Measurements from ENCODE around the gene AP4S1.
A peak's percentile ranks its signal among the peaks of the same experiment; 100 is the strongest.
"Not testable (repeated sequence)": the region's sequence is repeated elsewhere in the genome, so short reads cannot be mapped to it uniquely, and the experiment has no call there.

The AP4S1 gene

DNA sequence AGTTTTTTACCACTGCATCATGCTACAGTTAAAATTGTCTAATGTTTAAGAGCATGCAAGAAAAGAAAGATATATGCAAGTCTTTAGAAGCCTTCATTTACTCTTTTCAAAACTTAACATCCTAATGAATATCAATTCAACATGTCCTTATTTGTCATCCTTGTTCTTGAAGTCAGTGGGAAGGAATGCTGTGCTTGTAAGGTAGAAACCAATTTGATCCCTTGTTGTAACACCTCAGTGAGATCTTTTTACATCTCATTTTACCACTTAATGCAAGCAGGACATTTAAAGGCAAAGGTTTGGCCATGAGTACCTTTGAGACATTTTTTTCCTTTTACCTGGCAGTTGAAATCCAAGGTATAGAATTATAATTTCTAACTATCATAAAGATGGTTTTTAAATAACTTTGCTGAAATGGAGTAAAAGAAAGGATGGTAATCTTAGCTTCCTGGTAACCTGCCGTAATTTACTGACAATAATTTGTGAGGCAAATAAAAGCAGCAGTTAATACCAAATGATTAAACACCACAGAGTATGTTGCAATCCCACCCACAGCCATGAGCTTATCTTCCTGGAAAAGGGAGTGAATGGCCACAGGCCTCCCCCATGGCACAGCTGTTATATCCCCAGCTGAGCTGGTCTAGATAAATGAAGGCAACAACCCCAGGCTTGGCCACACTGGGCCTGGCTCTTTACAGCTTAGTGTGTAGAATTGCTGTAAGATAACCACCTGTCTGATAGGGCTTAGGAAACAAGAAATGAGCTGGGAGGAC lies 33.9 kb downstream of the AP4S1 start:
- Histone ChIP-seq H3K36me3 (ENCODE audit: control insufficient read depth in 5 of 5, insufficient read depth in 5 of 5, low read length in 5 of 5) (no peaks in the 10 kb centered on the region), H3K27me3 (ENCODE audit: control insufficient read depth in 5 of 5, insufficient read depth in 4 of 5, low read length in 5 of 5) (no peaks in the 10 kb centered on the region), H3K27ac (ENCODE audit: low read depth, low read length) (no peak overlapping the region), H3K4me1 (ENCODE audit: control insufficient read depth in 5 of 5, insufficient read depth in 5 of 5, low read length in 5 of 5) (peaks cover 0 to 6% (median 0%) of the 10 kb centered on the region in 5 donors), H3K4me3 (ENCODE audit: low read depth in 1 of 5, low read length in 5 of 5) (no peak overlapping the region), H3K9me3 (ENCODE audit: control insufficient read depth in 5 of 5, low read length in 5 of 5) (no peaks in the 10 kb centered on the region), H3K9ac (ENCODE audit: low read length in 5 of 5) (no peak overlapping the region)

GRCh38 chr14:31060253-31060875 lies 34.9 kb downstream of the AP4S1 start:
- H3K27me3 ChIP-seq (ENCODE audit: control insufficient read depth in 5 of 5, insufficient read depth in 4 of 5, low read length in 5 of 5): no peaks in the 10 kb centered on the region
- no peak overlapping the region for H3K27ac ChIP-seq (ENCODE audit: low read depth, low read length)
- H3K36me3 ChIP-seq (ENCODE audit: control insufficient read depth in 5 of 5, insufficient read depth in 5 of 5, low read length in 5 of 5): no peaks in the 10 kb centered on the region
- H3K4me1 ChIP-seq (ENCODE audit: control insufficient read depth in 5 of 5, insufficient read depth in 5 of 5, low read length in 5 of 5): peaks cover 0 to 4% (median 0%) of the 10 kb centered on the region in 5 donors
- H3K9me3 ChIP-seq (ENCODE audit: control insufficient read depth in 5 of 5, low read length in 5 of 5): no peaks in the 10 kb centered on the region
- no peak overlapping the region for H3K9ac ChIP-seq (ENCODE audit: low read length in 5 of 5)
- H3K4me3 ChIP-seq (ENCODE audit: low read depth in 1 of 5, low read length in 5 of 5): no peak overlapping the region

- not testable (repeated sequence) for H3K9ac ChIP-seq (ENCODE audit: low read length in 5 of 5); H3K4me1 ChIP-seq (ENCODE audit: control insufficient read depth in 5 of 5, insufficient read depth in 5 of 5, low read length in 5 of 5); H3K27ac ChIP-seq (ENCODE audit: low read depth, low read length); H3K27me3 ChIP-seq (ENCODE audit: control insufficient read depth in 5 of 5, insufficient read depth in 4 of 5, low read length in 5 of 5); H3K36me3 ChIP-seq (ENCODE audit: control insufficient read depth in 5 of 5, insufficient read depth in 5 of 5, low read length in 5 of 5); H3K4me3 ChIP-seq (ENCODE audit: low read depth in 1 of 5, low read length in 5 of 5); H3K9me3 ChIP-seq (ENCODE audit: control insufficient read depth in 5 of 5, low read length in 5 of 5)
These were observed 37.5 kb downstream of the AP4S1 start for GRCh38 chr14:31062908-31063307.

- no peaks in the 10 kb centered on the region for H3K9me3 ChIP-seq (ENCODE audit: control insufficient read depth in 5 of 5, low read length in 5 of 5)
- H3K4me3 ChIP-seq (ENCODE audit: low read depth in 1 of 5, low read length in 5 of 5): no peak overlapping the region
- peak overlapping the region; percentile 28 for H3K27ac ChIP-seq (ENCODE audit: low read depth, low read length)
- H3K9ac ChIP-seq (ENCODE audit: low read length in 5 of 5): peak overlapping the region in 1 of 5 donors; percentile 25
- peaks cover 0 to 19% (median 15%) of the 10 kb centered on the region in 5 donors for H3K4me1 ChIP-seq (ENCODE audit: control insufficient read depth in 5 of 5, insufficient read depth in 5 of 5, low read length in 5 of 5)
- no peaks in the 10 kb centered on the region for H3K27me3 ChIP-seq (ENCODE audit: control insufficient read depth in 5 of 5, insufficient read depth in 4 of 5, low read length in 5 of 5)
- H3K36me3 ChIP-seq (ENCODE audit: control insufficient read depth in 5 of 5, insufficient read depth in 5 of 5, low read length in 5 of 5): peaks cover 0 to 3% (median 0%) of the 10 kb centered on the region in 5 donors
These were observed 42.8 kb downstream of the AP4S1 start for GRCh38 chr14:31068235-31068634.

DNA sequence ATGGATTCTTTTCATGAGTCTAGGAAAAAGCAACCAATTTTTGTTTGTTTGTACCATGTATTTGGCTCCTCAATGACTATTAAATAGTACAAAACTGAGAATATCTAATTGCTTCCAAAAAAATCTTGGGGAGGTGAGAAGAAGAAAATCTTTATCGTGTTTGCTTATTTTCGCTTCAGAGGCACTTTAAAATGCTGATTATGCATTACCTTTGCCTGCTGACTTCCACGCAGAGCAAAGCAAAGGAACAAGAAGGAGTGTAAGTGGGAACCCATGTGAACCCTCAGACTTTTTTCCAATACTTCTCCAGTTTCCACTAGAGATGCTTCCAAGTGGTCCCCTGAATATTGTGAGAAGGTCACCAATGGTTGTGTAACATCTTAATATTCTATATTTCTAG lies 43.9 kb downstream of the AP4S1 start:
- Histone ChIP-seq H3K27me3 (ENCODE audit: control insufficient read depth in 5 of 5, insufficient read depth in 4 of 5, low read length in 5 of 5) (no peaks in the 10 kb centered on the region), H3K9me3 (ENCODE audit: control insufficient read depth in 5 of 5, low read length in 5 of 5) (no peaks in the 10 kb centered on the region), H3K4me1 (ENCODE audit: control insufficient read depth in 5 of 5, insufficient read depth in 5 of 5, low read length in 5 of 5) (peaks cover 0 to 19% (median 15%) of the 10 kb centered on the region in 5 donors), H3K4me3 (ENCODE audit: low read depth in 1 of 5, low read length in 5 of 5) (no peak overlapping the region), H3K27ac (ENCODE audit: low read depth, low read length) (no peak overlapping the region), H3K36me3 (ENCODE audit: control insufficient read depth in 5 of 5, insufficient read depth in 5 of 5, low read length in 5 of 5) (peaks cover 0 to 3% (median 0%) of the 10 kb centered on the region in 5 donors), H3K9ac (ENCODE audit: low read length in 5 of 5) (no peak overlapping the region)

- H3K4me3 ChIP-seq (ENCODE audit: low read depth in 1 of 5, low read length in 5 of 5): no peak overlapping the region
- H3K9me3 ChIP-seq (ENCODE audit: control insufficient read depth in 5 of 5, low read length in 5 of 5): no peaks in the 10 kb centered on the region
- peaks cover 0 to 19% (median 15%) of the 10 kb centered on the region in 5 donors for H3K4me1 ChIP-seq (ENCODE audit: control insufficient read depth in 5 of 5, insufficient read depth in 5 of 5, low read length in 5 of 5)
- H3K9ac ChIP-seq (ENCODE audit: low read length in 5 of 5): no peak overlapping the region
- H3K27ac ChIP-seq (ENCODE audit: low read depth, low read length): no peak overlapping the region
- no peaks in the 10 kb centered on the region for H3K27me3 ChIP-seq (ENCODE audit: control insufficient read depth in 5 of 5, insufficient read depth in 4 of 5, low read length in 5 of 5)
- H3K36me3 ChIP-seq (ENCODE audit: control insufficient read depth in 5 of 5, insufficient read depth in 5 of 5, low read length in 5 of 5): peaks cover 0 to 3% (median 0%) of the 10 kb centered on the region in 5 donors
These were observed 45.0 kb downstream of the AP4S1 start for GRCh38 chr14:31070431-31070830.

DNA sequence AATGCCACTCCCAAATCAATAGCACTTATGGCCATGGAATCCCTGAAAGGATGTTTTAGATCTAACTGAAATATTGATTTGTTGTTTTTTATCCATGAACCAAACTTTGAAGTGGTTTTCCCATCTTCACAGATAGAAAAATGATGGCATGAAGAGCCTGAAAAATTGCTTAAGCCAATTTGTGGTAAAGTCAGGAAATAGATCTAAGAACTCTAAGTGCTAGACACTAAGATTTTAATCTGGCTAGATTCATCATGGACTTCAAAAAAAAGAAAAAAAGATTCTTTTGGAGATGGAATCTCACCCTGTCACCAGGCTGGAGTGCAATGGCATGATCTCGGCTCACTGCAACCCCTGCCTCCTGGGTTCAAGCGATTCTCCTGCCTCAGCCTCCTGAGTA lies 45.7 kb downstream of the AP4S1 start:
- no peak overlapping the region for H3K4me3 ChIP-seq (ENCODE audit: low read depth in 1 of 5, low read length in 5 of 5)
- H3K4me1 ChIP-seq (ENCODE audit: control insufficient read depth in 5 of 5, insufficient read depth in 5 of 5, low read length in 5 of 5): peaks cover 0 to 19% (median 15%) of the 10 kb centered on the region in 5 donors
- no peak overlapping the region for H3K9ac ChIP-seq (ENCODE audit: low read length in 5 of 5)
- H3K27me3 ChIP-seq (ENCODE audit: control insufficient read depth in 5 of 5, insufficient read depth in 4 of 5, low read length in 5 of 5): no peaks in the 10 kb centered on the region
- no peaks in the 10 kb centered on the region for H3K9me3 ChIP-seq (ENCODE audit: control insufficient read depth in 5 of 5, low read length in 5 of 5)
- no peak overlapping the region for H3K27ac ChIP-seq (ENCODE audit: low read depth, low read length)
- H3K36me3 ChIP-seq (ENCODE audit: control insufficient read depth in 5 of 5, insufficient read depth in 5 of 5, low read length in 5 of 5): peaks cover 0 to 5% (median 0%) of the 10 kb centered on the region in 5 donors

- no peak overlapping the region for H3K27ac ChIP-seq (ENCODE audit: low read depth, low read length)
- peaks cover 0 to 7% (median 0%) of the 10 kb centered on the region in 5 donors for H3K36me3 ChIP-seq (ENCODE audit: control insufficient read depth in 5 of 5, insufficient read depth in 5 of 5, low read length in 5 of 5)
- no peak overlapping the region for H3K9ac ChIP-seq (ENCODE audit: low read length in 5 of 5)
- no peaks in the 10 kb centered on the region for H3K27me3 ChIP-seq (ENCODE audit: control insufficient read depth in 5 of 5, insufficient read depth in 4 of 5, low read length in 5 of 5)
- H3K9me3 ChIP-seq (ENCODE audit: control insufficient read depth in 5 of 5, low read length in 5 of 5): no peaks in the 10 kb centered on the region
- no peak overlapping the region for H3K4me3 ChIP-seq (ENCODE audit: low read depth in 1 of 5, low read length in 5 of 5)
- no peaks in the 10 kb centered on the region for H3K4me1 ChIP-seq (ENCODE audit: control insufficient read depth in 5 of 5, insufficient read depth in 5 of 5, low read length in 5 of 5)
These were observed 49.7 kb downstream of the AP4S1 start for GRCh38 chr14:31075144-31075543.

- Histone ChIP-seq H3K4me1 (ENCODE audit: control insufficient read depth in 5 of 5, insufficient read depth in 5 of 5, low read length in 5 of 5) (no peaks in the 10 kb centered on the region), H3K36me3 (ENCODE audit: control insufficient read depth in 5 of 5, insufficient read depth in 5 of 5, low read length in 5 of 5) (peaks cover 0 to 6% (median 0%) of the 10 kb centered on the region in 5 donors), H3K9me3 (ENCODE audit: control insufficient read depth in 5 of 5, low read length in 5 of 5) (no peaks in the 10 kb centered on the region), H3K27me3 (ENCODE audit: control insufficient read depth in 5 of 5, insufficient read depth in 4 of 5, low read length in 5 of 5) (no peaks in the 10 kb centered on the region), H3K9ac (ENCODE audit: low read length in 5 of 5) (no peak overlapping the region), H3K4me3 (ENCODE audit: low read depth in 1 of 5, low read length in 5 of 5) (no peak overlapping the region), H3K27ac (ENCODE audit: low read depth, low read length) (no peak overlapping the region)
These were observed 53.3 kb downstream of the AP4S1 start for GRCh38 chr14:31078766-31079165.

DNA sequence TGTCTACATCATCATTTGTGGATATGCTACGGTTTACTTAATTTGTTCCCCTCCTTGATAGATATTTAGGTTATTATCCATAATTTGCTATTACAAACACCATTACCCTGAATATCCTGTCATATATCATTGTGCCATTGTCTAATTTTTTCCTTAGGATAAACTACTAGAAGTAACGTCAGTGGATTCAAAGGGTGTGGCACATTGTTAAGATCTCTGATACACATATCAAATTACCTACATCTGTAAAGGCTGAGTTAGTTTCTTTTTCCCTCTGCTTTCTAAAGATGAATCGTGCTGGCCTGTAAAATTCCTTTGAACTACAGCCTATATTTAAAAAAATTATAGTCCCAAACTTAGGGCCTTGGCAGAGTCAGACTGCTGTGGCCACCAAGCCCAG lies 54.6 kb downstream of the AP4S1 start:
- peak overlapping the region in 1 of 5 donors; percentile 39 for H3K9ac ChIP-seq (ENCODE audit: low read length in 5 of 5)
- no peak overlapping the region for H3K4me3 ChIP-seq (ENCODE audit: low read depth in 1 of 5, low read length in 5 of 5)
- H3K4me1 ChIP-seq (ENCODE audit: control insufficient read depth in 5 of 5, insufficient read depth in 5 of 5, low read length in 5 of 5): no peaks in the 10 kb centered on the region
- H3K27me3 ChIP-seq (ENCODE audit: control insufficient read depth in 5 of 5, insufficient read depth in 4 of 5, low read length in 5 of 5): no peaks in the 10 kb centered on the region
- H3K27ac ChIP-seq (ENCODE audit: low read depth, low read length): no peak overlapping the region
- peaks cover 0 to 12% (median 3%) of the 10 kb centered on the region in 5 donors for H3K36me3 ChIP-seq (ENCODE audit: control insufficient read depth in 5 of 5, insufficient read depth in 5 of 5, low read length in 5 of 5)
- H3K9me3 ChIP-seq (ENCODE audit: control insufficient read depth in 5 of 5, low read length in 5 of 5): no peaks in the 10 kb centered on the region
